ENCODE results near the gene PRR12.

DNA sequence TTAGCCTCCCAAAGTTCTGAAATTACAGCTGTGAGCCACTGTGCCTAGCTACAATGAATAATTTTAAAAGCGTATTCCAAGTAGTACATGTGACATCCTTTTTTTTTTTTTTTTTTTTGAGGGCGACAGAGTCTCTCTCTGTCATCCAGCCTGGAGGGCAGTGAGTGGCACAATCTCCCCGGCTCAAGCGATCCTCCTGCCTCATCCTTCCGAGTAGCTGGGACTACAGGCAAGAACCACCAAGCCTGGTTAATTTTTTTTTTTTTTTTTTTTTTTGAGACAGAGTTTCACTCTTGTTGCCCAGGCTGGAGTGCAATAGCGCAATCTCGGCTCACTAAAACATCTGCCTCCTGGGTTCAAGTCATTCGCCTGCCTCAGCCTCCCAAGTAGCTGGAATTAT is 3.8 kb upstream of the PRR12 start:
- no peak for TF ChIP-seq ZNF274 (IDR thresholded peaks at IDR 0.05; ENCODE audit: low read depth, low read length)
- TF ChIP-seq YY1 (IDR thresholded peaks at IDR 0.05; ENCODE audit: insufficient read depth, insufficient read length): no peak

Data from NT2/D1 (cell line).